GM06990 (cell line): Measurements from ENCODE around the gene SEMA7A.

Source experiments
- DNase-seq: peaks from one replicate; pipeline ENCODE4 v3.0.0-alpha.2; 2011; ENCODE audit not compliant: insufficient read length; ENCODE audit errors: extremely low read depth
- H3K27me3 ChIP-seq: replicated peaks from 2 replicates; pipeline ENCODE4 v1.6.0; 2011; ENCODE audit warnings: low read length; ENCODE audit not compliant: control insufficient read depth, insufficient read depth
- H3K36me3 ChIP-seq: 2 replicates; pipeline ENCODE4 v1.5.1; 2011; ENCODE audit warnings: low read length; ENCODE audit not compliant: control insufficient read depth, insufficient read depth
- H3K4me3 ChIP-seq: replicated peaks from 2 replicates; pipeline ENCODE4 v1.5.1; 2011; ENCODE audit warnings: low read depth, mild to moderate bottlenecking, control low read depth, low read length
- CTCF ChIP-seq: IDR thresholded peaks from 2 replicates; pipeline ENCODE4 v1.5.1; 2011; ENCODE audit warnings: low read length, control low read depth, mild to moderate bottlenecking, inconsistent platforms; ENCODE audit not compliant: insufficient read depth, poor library complexity, severe bottlenecking

SEMA7A gene

GRCh38 chr15:74389241-74390048 is 44.3 kb downstream of the SEMA7A start:
- Histone ChIP-seq H3K27me3 (no peaks in the 10 kb centered on the region), H3K4me3 (no peak overlapping the region), H3K36me3 (0 out of 2 replicates have a peak, but pooled peaks cover 1% of the 10 kb centered on the region)
- no peak for DNase-seq
- no peak for TF ChIP-seq CTCF

GRCh38 chr15:74388363-74388951 is 45.3 kb downstream of the SEMA7A start:
- Histone ChIP-seq H3K36me3 (0 out of 2 replicates have a peak, but pooled peaks cover 1% of the 10 kb centered on the region), H3K4me3 (no peak overlapping the region), H3K27me3 (no peaks in the 10 kb centered on the region)
- no peak for DNase-seq
- no peak for TF ChIP-seq CTCF

- no peaks in the 10 kb centered on the region for H3K36me3 ChIP-seq
- H3K27me3 ChIP-seq = no peaks in the 10 kb centered on the region
- TF ChIP-seq CTCF = no peak
- no peak for DNase-seq
- no peak overlapping the region for H3K4me3 ChIP-seq
Observed at GRCh38 chr15:74387621-74388362, 46.0 kb downstream of the SEMA7A start.

- Histone ChIP-seq H3K4me3 (no peak overlapping the region), H3K27me3 (no peaks in the 10 kb centered on the region)
- DNase-seq = no peak
Observed at GRCh38 chr15:74387141-74387541, 46.6 kb downstream of the SEMA7A start.

More at GRCh38 chr15:74387141-74387541, 46.6 kb downstream of the SEMA7A start:
- no peaks in the 10 kb centered on the region for H3K36me3 ChIP-seq
- no peak for TF ChIP-seq CTCF
